M059J (cell line): ENCODE measurements around the gene PPP1R3G. TPM values are rescaled to one million over a fixed set of nuclear protein-coding genes. Genes with fewer than 3 reads are reported as not detected.
A peak's percentile ranks its signal among the peaks of the same experiment; 100 is the strongest.

Experiments
- DNase-seq: peaks from one replicate; pipeline ENCODE4 v3.0.0-alpha.2; 2012; ENCODE audit warnings: low read depth
- total RNA-seq: library from RNA; depleted of rRNA; stranded (reverse); fragments of >200 nt; shearing (Covaris generic); gene quantifications from 2 replicates; pipeline ENCODE4 v1.2.3, GENCODE V29; 2014

The PPP1R3G gene
- total RNA-seq, 1 experiment from 2014 or later: 3.0 TPM

DNA sequence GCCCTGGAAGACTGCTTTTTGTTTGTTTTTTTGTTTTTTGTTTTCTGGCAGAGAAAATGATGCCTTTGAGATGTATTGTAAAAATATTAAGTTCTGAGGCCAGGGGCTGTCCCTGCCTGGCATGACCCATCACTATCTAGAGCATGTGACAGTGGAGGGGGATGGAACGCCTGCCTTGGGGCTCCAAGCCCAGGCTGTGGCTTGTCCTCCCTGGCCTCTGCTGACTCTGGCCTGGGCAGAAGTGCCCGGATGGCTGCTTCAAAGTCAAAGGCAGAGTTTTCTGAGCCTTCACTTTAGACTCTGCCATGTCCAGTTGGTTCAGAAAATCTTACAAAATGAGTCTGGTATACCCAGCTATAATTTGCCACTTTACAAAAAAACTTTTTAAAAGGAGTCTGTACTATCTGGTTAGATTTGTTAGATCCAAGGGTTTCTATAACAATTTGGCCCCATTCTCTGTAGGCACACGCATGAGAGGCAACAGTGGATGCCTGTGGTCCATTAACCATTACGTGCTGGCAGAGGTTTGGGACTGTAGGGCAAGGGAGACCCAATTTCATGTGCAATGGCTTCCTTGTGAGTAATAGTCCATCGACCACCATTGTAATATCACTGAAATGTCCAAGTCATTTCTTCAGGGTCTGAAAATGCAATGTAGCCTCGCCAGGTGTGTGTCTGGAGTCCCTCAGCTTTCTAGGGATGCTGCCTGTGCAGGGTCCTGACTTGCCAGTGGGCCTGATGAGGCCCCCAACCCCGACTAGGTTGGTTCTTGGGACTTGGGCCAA is 8.3 kb downstream of the PPP1R3G start:
- DNase-seq: peak; percentile 56

DNA sequence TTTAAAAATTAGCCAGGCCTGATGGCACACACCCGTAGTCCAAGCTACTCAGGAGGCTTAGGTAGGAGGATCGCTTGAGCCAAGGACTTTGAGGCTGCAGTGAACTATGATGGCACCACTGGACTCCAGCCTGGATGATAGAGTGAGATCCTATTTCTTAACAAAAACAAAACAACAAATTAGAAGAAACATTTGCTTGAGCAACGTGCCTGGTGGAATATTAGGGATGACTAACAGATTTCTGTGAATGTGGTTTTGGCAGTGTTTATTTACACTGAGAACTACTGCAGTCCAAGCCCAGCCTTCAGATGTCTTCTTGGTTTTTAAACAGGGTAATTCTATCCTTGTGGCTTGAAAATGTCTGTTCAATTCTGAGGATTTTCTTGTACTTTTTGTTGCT is 9.2 kb downstream of the PPP1R3G start:
- peak; percentile 97 for DNase-seq

DNA sequence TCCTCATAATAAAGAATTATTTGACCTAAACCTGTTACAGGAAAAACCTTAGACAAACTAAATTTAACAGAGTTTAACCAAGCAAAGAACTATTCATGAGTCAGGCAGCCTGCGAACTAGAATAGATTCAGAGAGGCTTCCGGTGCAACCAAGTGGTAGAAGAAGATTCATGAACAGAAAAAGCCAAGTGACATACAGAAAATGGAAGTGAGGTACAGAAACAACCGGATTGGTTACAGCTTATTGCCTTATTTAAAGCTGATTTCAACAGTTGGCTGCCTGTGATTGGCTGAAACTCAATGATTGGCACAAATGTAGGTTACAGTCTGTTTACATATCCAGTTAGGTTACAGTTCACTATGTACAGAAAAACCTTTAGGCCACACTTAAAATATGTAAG is 10.1 kb downstream of the PPP1R3G start:
- DNase-seq: peak; percentile 85

GRCh38 chr6:5096482-5096881 is 11.3 kb downstream of the PPP1R3G start:
- DNase-seq: no peak

DNA sequence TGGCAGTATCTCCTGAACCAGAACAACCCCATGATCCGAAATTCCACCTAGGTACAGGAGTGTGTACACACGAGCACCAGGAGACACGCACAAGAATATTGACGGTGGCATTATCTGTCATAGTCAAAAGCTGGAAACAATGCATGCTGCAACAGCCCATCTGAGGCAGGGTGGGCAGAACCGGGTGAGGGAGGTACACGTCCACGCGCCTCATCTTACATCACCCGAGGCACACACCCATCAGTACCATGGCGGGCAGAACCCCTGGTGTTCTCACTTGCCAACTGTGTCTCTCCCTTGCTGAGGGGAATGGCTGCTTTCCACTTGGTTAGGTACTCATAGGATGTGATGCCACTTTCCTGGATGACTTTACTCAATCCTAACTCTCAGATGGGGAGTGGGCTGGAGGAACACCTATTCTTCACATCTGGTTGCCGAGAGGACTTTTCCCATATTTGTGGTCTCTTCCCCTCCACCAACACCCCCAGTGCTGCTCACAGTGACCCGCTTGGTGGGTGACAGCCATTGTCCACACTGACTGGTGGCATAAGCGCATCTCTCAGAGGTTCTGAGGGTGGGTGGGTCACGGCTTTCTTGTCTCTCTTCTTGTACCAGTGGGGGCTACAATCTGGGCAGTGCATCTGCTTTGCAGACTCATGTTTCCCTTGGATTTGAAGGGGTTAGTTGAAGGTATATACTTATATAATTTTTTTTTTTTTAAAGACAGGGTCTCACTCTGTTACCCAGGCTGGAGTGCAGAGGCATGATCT is 13.5 kb downstream of the PPP1R3G start:
- no peak for DNase-seq

GRCh38 chr6:5099537-5099936 is 14.4 kb downstream of the PPP1R3G start:
- peak; percentile 56 for DNase-seq

GRCh38 chr6:5100806-5101205 is 15.7 kb downstream of the PPP1R3G start:
- DNase-seq: no peak

DNA sequence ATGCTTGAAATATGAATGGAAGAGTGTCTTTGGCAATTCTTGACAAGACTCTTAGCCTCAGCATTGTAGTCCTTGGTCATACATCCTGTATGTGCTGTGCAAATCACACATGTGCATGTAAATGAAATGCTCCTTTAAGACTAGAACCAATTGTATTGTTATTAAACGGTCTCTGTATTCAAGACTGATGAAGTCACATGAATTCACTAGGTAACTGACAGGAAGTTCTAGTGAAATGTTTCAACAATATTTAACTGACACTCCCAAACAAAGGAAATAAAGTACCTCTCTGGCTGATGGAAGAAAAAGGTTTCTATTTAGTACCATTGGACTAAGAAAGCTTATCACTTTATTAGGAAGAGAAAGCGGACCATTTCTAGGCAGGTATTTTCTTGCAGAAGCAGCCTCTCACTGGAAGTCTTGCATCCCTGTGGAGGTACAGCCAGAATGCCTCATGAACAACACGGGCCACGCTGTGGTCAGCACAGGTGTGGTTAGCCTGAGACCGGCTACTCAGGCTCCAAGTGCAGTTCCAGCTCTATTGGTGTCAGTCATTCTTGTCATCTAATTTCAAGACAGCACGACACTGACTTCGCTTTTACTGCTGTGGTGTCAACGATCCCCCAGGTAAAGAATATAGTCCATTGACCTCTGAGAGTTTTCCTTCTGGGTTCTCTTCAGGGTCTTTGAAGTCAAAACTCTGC is 17.3 kb downstream of the PPP1R3G start:
- DNase-seq: no peak

- DNase-seq: no peak
Measured at GRCh38 chr6:5103250-5103649, 18.1 kb downstream of the PPP1R3G start.

GRCh38 chr6:5104667-5105066 is 19.5 kb downstream of the PPP1R3G start:
- DNase-seq: no peak

DNA sequence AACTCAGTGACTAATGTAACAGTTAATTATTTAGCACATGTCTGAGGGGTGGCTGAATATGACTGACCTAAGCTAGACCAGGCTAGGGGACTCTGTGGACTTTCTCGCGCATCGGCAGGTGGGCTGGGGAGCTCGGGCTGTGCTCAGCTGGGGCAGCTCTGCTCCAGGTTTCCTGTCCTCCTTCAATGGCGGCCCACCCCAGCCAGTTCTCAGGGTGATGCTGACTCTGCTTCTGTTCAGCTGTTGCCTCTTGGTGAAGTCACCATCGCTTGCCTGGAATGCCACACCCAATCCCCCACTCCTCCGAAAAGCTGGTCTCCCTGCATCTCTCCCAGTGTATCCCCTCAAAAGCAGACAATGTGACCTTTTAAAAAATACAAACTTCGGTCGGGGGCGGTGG is 20.0 kb downstream of the PPP1R3G start:
- DNase-seq: no peak

GRCh38 chr6:5107341-5107740 is 22.2 kb downstream of the PPP1R3G start:
- DNase-seq: no peak

DNA sequence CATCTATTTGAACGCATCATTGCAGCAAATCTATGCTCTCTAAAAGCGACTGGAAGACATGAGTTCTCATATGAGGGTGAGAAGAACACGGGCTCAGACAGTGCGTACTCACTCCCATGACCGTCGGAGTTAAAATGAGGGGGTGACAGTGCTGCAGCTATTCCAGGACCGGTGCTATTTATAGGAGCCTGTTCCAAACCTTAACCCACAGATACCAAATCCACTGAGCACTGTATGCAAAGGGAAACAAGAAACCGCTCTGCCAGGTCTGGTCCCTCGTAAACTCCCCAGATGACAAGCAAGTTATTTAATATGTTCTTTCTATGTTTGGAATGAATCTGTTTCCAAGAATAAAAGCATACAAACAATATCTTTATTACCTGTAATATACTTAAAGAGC is 22.9 kb downstream of the PPP1R3G start:
- DNase-seq: no peak

DNA sequence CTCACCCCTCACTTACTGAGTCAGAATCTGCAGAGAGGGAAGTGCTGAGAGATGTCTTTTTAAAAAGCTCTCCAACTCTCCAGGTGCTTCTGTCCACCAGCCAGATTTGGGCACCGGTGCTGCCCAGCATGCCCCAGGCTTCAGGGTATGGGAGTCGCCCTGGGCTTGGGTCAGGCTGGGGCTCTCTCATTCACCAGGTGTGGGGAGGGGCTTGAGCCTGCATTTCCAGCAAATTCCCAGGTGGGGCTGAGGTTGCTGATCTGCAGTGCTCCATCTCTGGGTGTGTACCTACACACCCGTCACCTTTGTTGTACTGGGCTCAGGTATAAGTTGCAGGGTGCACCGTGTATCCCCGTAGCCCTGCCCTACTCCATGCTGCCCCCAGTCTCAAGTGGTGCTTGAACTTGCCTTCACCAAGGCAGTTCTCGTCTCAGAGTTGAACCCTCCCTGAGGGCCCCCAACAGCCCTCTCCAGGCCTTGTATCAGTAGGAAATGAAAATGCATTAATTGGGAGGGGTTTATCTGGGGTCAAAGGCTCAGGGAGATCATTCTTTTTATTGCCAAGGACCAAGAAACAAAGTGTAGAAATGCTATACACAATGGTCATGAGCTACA is 23.5 kb downstream of the PPP1R3G start:
- no peak for DNase-seq

GRCh38 chr6:5109436-5109835 is 24.3 kb downstream of the PPP1R3G start:
- no peak for DNase-seq

DNA sequence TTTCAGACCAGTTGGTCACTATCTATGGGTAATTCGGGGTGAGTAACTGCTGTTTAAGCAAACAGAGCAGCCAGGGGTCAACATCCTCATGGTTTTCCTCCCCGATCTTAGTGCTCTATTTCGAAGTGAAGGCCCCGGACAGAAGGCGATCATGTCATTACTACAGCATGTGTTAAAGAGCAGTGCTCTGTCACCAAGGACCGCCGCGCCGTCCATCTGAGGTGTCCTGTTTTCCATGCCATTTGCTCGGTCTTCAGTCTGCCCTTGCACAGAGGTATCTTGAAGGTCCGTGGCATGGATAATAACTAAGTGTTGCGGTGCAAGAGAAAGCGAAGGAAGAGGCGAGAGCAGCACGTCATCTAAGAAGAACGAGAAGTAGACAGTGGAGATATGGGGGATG is 25.1 kb downstream of the PPP1R3G start:
- DNase-seq: no peak

GRCh38 chr6:5111626-5112025 is 26.5 kb downstream of the PPP1R3G start:
- DNase-seq: no peak

- DNase-seq: peak; percentile 74
Measured at GRCh38 chr6:5112066-5112799, 27.1 kb downstream of the PPP1R3G start.

DNA sequence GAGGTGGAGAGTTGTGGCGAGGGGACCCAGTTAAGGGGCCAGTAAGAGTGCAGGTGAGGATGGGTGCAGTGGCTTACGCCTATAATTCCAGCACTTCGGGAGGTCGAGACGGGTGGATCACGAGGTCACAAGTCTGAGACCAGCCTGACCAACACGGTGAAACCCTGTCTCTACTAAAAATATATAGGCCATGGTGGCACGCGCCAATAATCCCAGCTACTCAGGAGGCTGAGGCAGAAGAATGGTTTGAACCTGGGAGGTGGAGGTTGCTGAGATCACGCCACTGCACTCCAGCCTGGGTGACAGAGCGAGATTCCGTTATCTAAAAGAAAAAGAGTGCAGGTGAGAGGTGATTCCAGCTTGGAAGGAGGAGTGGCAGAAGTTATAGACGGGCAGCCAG is 28.0 kb downstream of the PPP1R3G start:
- DNase-seq: no peak

GRCh38 chr6:5115168-5115567 is 30.0 kb downstream of the PPP1R3G start:
- DNase-seq: no peak

GRCh38 chr6:5116243-5116991 is 31.3 kb downstream of the PPP1R3G start:
- no peak for DNase-seq
